Activated naive CD4-positive, alpha-beta T cell treated with anti-CD3 and anti-CD28 coated beads for 36 hours (primary cell): ENCODE data around the gene SNAP25. TPM values are rescaled to one million over a fixed set of nuclear protein-coding genes. Genes with fewer than 3 reads are reported as not detected.

Source experiments
- CTCF ChIA-PET: fragments of 350-600 bp; sonication (Branson Sonifier 250); formaldehyde crosslinking; loops from one replicate; lab custom pipeline; 2021; ENCODE audit warnings: antibody characterized with exemption; lab: Charles Lee
- DNase-seq: peaks from one replicate; pipeline ENCODE4 v3.0.0-alpha.2; 2020
- H3K27ac Mint-ChIP-seq: one replicate; pipeline ENCODE4 v1.8.0; 2021; ENCODE audit warnings: mild to moderate bottlenecking, mixed read lengths
- H3K27me3 Mint-ChIP-seq: one replicate; pipeline ENCODE4 v1.8.0; 2021; ENCODE audit warnings: low read depth, mixed read lengths
- H3K36me3 Mint-ChIP-seq: one replicate; pipeline ENCODE4 v1.8.0; 2021; ENCODE audit warnings: low read depth, mixed read lengths
- H3K4me1 Mint-ChIP-seq: one replicate; pipeline ENCODE4 v1.8.0; 2021; ENCODE audit warnings: low read depth, mixed read lengths
- H3K4me3 Mint-ChIP-seq: one replicate; pipeline ENCODE4 v1.8.0; 2021; ENCODE audit warnings: mild to moderate bottlenecking, moderate library complexity, mixed read lengths
- H3K9me3 Mint-ChIP-seq: one replicate; pipeline ENCODE4 v1.8.0; 2021; ENCODE audit warnings: mixed read lengths
- intact Hi-C: fragments of 100-400 bp; cut with micrococcal nuclease; formaldehyde crosslinking; loops from one replicate; pipeline ENCODE4 v1.15.1; 2023
- total RNA-seq, 2 experiments: library from RNA; stranded (reverse); gene quantifications; one replicate each; pipeline ENCODE4 v1.2.3, GENCODE V29; 2021

Gene SNAP25
- total RNA-seq, 2 experiments from 2014 or later: not detected

- CTCF ChIA-PET: interaction anchor here (0.5 to 1.1 kb wide), 2 partner anchors 569 to 940 kb away, joined by 3 to 4 read pairs; no protein-coding TSS in a partner anchor
- Mint-ChIP-seq H3K27me3 (peaks cover 5% of the 10 kb centered on the region), H3K4me1 (no peaks in the 10 kb centered on the region), H3K4me3 (no peak overlapping the region), H3K9me3 (peaks cover 6% of the 10 kb centered on the region), H3K27ac (no peak overlapping the region), H3K36me3 (no peaks in the 10 kb centered on the region)
- intact Hi-C loops: no loop called here
- DNase-seq: no peak
These were observed 32.7 kb upstream of the SNAP25 start for GRCh38 chr20:10185741-10186558.

GRCh38 chr20:10190456-10190855, 28.2 kb upstream of the SNAP25 start:
- CTCF ChIA-PET: no interaction called here
- H3K36me3 Mint-ChIP-seq: no peaks in the 10 kb centered on the region
- H3K27ac Mint-ChIP-seq: no peak overlapping the region
- intact Hi-C loops: no loop called here
- H3K27me3 Mint-ChIP-seq: peaks cover 7% of the 10 kb centered on the region
- no peaks in the 10 kb centered on the region for H3K4me1 Mint-ChIP-seq
- DNase-seq: no peak
- H3K9me3 Mint-ChIP-seq: peaks cover 5% of the 10 kb centered on the region
- no peak overlapping the region for H3K4me3 Mint-ChIP-seq

- no peak for DNase-seq
- CTCF ChIA-PET: no interaction called here
- H3K4me3 Mint-ChIP-seq: no peak overlapping the region
- H3K4me1 Mint-ChIP-seq: no peaks in the 10 kb centered on the region
- intact Hi-C loops: no loop called here
- peaks cover 3% of the 10 kb centered on the region for H3K27me3 Mint-ChIP-seq
- no peaks in the 10 kb centered on the region for H3K9me3 Mint-ChIP-seq
- H3K36me3 Mint-ChIP-seq: no peaks in the 10 kb centered on the region
- H3K27ac Mint-ChIP-seq: no peak overlapping the region
These were observed 26.5 kb upstream of the SNAP25 start for GRCh38 chr20:10192171-10192570.

GRCh38 chr20:10194166-10194565, 24.5 kb upstream of the SNAP25 start:
- peaks cover 3% of the 10 kb centered on the region for H3K27me3 Mint-ChIP-seq
- no peaks in the 10 kb centered on the region for H3K36me3 Mint-ChIP-seq
- no peak for DNase-seq
- intact Hi-C loops: no loop called here
- CTCF ChIA-PET: no interaction called here
- H3K4me1 Mint-ChIP-seq: no peaks in the 10 kb centered on the region
- H3K4me3 Mint-ChIP-seq: no peak overlapping the region
- no peak overlapping the region for H3K27ac Mint-ChIP-seq
- H3K9me3 Mint-ChIP-seq: no peaks in the 10 kb centered on the region

- Mint-ChIP-seq H3K36me3 (no peaks in the 10 kb centered on the region), H3K4me1 (no peaks in the 10 kb centered on the region), H3K9me3 (no peaks in the 10 kb centered on the region), H3K4me3 (no peak overlapping the region), H3K27ac (no peak overlapping the region), H3K27me3 (no peaks in the 10 kb centered on the region)
- DNase-seq: no peak
- CTCF ChIA-PET: interaction anchor here (0.6 kb wide), 1 partner anchor 25 kb away, joined by 3 read pairs; no protein-coding TSS in a partner anchor
- intact Hi-C loops: no loop called here
These were observed 18.3 kb upstream of the SNAP25 start for GRCh38 chr20:10200330-10200729.

GRCh38 chr20:10201321-10201870, 17.2 kb upstream of the SNAP25 start:
- Mint-ChIP-seq H3K27ac (no peak overlapping the region), H3K4me1 (no peaks in the 10 kb centered on the region), H3K4me3 (no peak overlapping the region), H3K9me3 (no peaks in the 10 kb centered on the region), H3K27me3 (no peaks in the 10 kb centered on the region), H3K36me3 (no peaks in the 10 kb centered on the region)
- CTCF ChIA-PET: no interaction called here
- DNase-seq: no peak
- intact Hi-C loops: no loop called here

GRCh38 chr20:10209091-10209490, 9.5 kb upstream of the SNAP25 start:
- H3K4me1 Mint-ChIP-seq: no peaks in the 10 kb centered on the region
- no peak overlapping the region for H3K4me3 Mint-ChIP-seq
- peaks cover 7% of the 10 kb centered on the region for H3K27me3 Mint-ChIP-seq
- peaks cover 2% of the 10 kb centered on the region for H3K9me3 Mint-ChIP-seq
- no peak for DNase-seq
- intact Hi-C loops: no loop called here
- CTCF ChIA-PET: no interaction called here
- no peak overlapping the region for H3K27ac Mint-ChIP-seq
- H3K36me3 Mint-ChIP-seq: no peaks in the 10 kb centered on the region

- Mint-ChIP-seq H3K4me3 (no peak overlapping the region), H3K4me1 (peaks cover 5% of the 10 kb centered on the region), H3K36me3 (peaks cover 3% of the 10 kb centered on the region), H3K27ac (no peak overlapping the region), H3K27me3 (peaks cover 19% of the 10 kb centered on the region), H3K9me3 (peaks cover 2% of the 10 kb centered on the region)
- DNase-seq: no peak
- intact Hi-C loops: loop anchor here (10.0 kb wide), 1 partner anchor 239 kb away; no protein-coding TSS in a partner anchor
- CTCF ChIA-PET: no interaction called here
These were observed 5.1 kb upstream of the SNAP25 start for GRCh38 chr20:10213526-10213925.

GRCh38 chr20:10216146-10216791, 2.4 kb upstream of the SNAP25 start:
- intact Hi-C loops: loop anchor here (10.0 kb wide), 1 partner anchor 241 kb away; no protein-coding TSS in a partner anchor
- DNase-seq: no peak
- CTCF ChIA-PET: no interaction called here
- peaks cover 13% of the 10 kb centered on the region for H3K4me1 Mint-ChIP-seq
- H3K27ac Mint-ChIP-seq: no peak overlapping the region
- H3K4me3 Mint-ChIP-seq: no peak overlapping the region
- peaks cover 3% of the 10 kb centered on the region for H3K36me3 Mint-ChIP-seq
- H3K9me3 Mint-ChIP-seq: peaks cover 2% of the 10 kb centered on the region
- peaks cover 35% of the 10 kb centered on the region for H3K27me3 Mint-ChIP-seq

GRCh38 chr20:10217721-10218410, 764 bp upstream of the SNAP25 start:
- Mint-ChIP-seq H3K36me3 (peaks cover 3% of the 10 kb centered on the region), H3K27ac (no peak overlapping the region), H3K4me3 (peak overlapping the region; percentile 56), H3K27me3 (peaks cover 43% of the 10 kb centered on the region), H3K9me3 (peaks cover 2% of the 10 kb centered on the region), H3K4me1 (peaks cover 13% of the 10 kb centered on the region)
- CTCF ChIA-PET: no interaction called here
- intact Hi-C loops: loop anchor here (2.0 to 10.0 kb wide), 4 partner anchors 45 to 243 kb away; partner anchors contain the start of genes MKKS and SLX4IP
- DNase-seq: peak; percentile 6

GRCh38 chr20:10219452-10219791, 792 bp downstream of the SNAP25 start:
- DNase-seq: peak; percentile 67
- intact Hi-C loops: loop anchor here (2.0 to 10.0 kb wide), 4 partner anchors 47 to 245 kb away; partner anchors contain the start of genes MKKS and SLX4IP
- Mint-ChIP-seq H3K4me1 (peaks cover 13% of the 10 kb centered on the region), H3K4me3 (no peak overlapping the region), H3K36me3 (peaks cover 3% of the 10 kb centered on the region), H3K27ac (no peak overlapping the region), H3K27me3 (peaks cover 40% of the 10 kb centered on the region), H3K9me3 (peaks cover 3% of the 10 kb centered on the region)
- CTCF ChIA-PET: no interaction called here
